ENCODE data around the gene HIVEP3. TPM values are rescaled to one million over a fixed set of nuclear protein-coding genes. Genes with fewer than 3 reads are reported as not detected.

The HIVEP3 gene
- total RNA-seq, 1 experiment from 2014 or later = 1.2 TPM

DNA sequence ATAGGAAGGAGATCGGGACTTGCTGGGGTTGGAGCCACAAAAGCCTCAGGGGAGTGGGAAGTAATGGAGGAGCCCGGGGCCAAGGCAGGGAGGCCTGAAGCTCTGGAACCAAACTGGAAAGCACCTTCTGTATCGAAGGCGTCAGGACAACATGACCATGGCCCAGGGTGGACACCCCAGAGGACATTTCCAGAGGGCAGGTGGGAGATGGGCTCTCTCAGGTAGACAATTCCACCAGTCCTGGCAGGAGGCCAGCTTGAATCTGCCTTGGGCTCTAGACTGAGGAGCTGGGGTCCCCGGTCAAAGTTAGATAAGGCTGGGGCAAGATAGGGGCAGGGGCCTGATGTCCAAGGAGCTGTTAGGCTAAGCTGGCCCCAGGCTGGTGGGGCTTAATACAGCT is 329.3 kb downstream of the HIVEP3 start:
- intact Hi-C loops (cut with micrococcal nuclease) = no loop called here
- no peak for DNase-seq (ENCODE audit: unreplicated experiment)
- BruUV-seq (replicated peaks) = no TSS peak
- Mint-ChIP-seq H3K27me3 (ENCODE audit: insufficient read depth, unreplicated experiment) (no peaks in the 10 kb centered on the region), H3K36me3 (ENCODE audit: insufficient read depth, unreplicated experiment) (no peaks in the 10 kb centered on the region), H3K4me3 (ENCODE audit: unreplicated experiment) (no peak overlapping the region), H3K27ac (ENCODE audit: low read depth, unreplicated experiment) (no peak overlapping the region), H3K9me3 (ENCODE audit: unreplicated experiment) (no peaks in the 10 kb centered on the region), H3K4me1 (ENCODE audit: insufficient read depth, unreplicated experiment) (no peaks in the 10 kb centered on the region)
- no peak for TF ChIP-seq CTCF (IDR thresholded peaks at IDR 0.05; ENCODE audit: unreplicated experiment)
- ChIA-PET CTCF (interaction anchor here (0.6 to 1.6 kb wide), 2 partner anchors 14 to 16 kb away, joined by 3 to 7 read pairs; no protein-coding TSS in a partner anchor), POLR2A (interaction anchor here (0.8 kb wide), 1 partner anchor 25 kb away, joined by 3 read pairs; no protein-coding TSS in a partner anchor)

DNA sequence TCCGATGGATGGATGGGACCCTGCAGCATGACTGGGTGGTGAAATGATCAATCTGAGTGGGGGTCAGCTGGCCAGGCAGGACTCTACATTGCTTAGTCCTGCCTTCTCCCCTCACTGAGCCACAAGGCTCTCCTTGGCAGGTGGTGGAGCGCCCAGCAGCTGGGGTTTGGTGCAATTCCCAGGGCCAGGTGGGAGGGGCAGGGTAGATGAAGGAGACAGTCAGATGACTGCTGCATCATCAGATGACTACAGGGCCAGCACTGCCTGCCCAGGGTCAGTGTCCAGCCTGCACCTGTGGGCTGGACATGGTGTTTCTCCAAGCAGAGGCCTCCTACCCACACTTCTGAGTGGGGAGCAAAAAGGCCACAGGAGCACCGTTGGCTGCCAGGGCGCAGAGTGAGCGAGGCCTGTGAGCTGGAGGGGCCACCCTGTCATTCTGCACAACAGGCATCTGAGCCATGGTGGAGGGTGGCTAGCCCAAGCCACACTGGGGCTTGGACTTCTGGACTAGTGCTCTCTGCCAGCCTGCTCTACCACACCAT is 330.3 kb downstream of the HIVEP3 start:
- no peak for TF ChIP-seq CTCF (IDR thresholded peaks at IDR 0.05; ENCODE audit: unreplicated experiment)
- no TSS peak for BruUV-seq (replicated peaks)
- Mint-ChIP-seq H3K4me1 (ENCODE audit: insufficient read depth, unreplicated experiment) (no peaks in the 10 kb centered on the region), H3K27me3 (ENCODE audit: insufficient read depth, unreplicated experiment) (no peaks in the 10 kb centered on the region), H3K36me3 (ENCODE audit: insufficient read depth, unreplicated experiment) (no peaks in the 10 kb centered on the region), H3K4me3 (ENCODE audit: unreplicated experiment) (no peak overlapping the region), H3K27ac (ENCODE audit: low read depth, unreplicated experiment) (no peak overlapping the region), H3K9me3 (ENCODE audit: unreplicated experiment) (no peaks in the 10 kb centered on the region)
- POLR2A ChIA-PET = no interaction called here
- intact Hi-C loops (cut with micrococcal nuclease) = no loop called here
- no peak for DNase-seq (ENCODE audit: unreplicated experiment)
- CTCF ChIA-PET = interaction anchor here (0.6 to 1.6 kb wide), 2 partner anchors 15 to 211 kb away, joined by 5 to 7 read pairs; no protein-coding TSS in a partner anchor

- no peak for TF ChIP-seq CTCF (IDR thresholded peaks at IDR 0.05; ENCODE audit: unreplicated experiment)
- Mint-ChIP-seq H3K4me1 (ENCODE audit: insufficient read depth, unreplicated experiment) (no peaks in the 10 kb centered on the region), H3K36me3 (ENCODE audit: insufficient read depth, unreplicated experiment) (no peaks in the 10 kb centered on the region), H3K4me3 (ENCODE audit: unreplicated experiment) (no peak overlapping the region), H3K27me3 (ENCODE audit: insufficient read depth, unreplicated experiment) (no peaks in the 10 kb centered on the region), H3K27ac (ENCODE audit: low read depth, unreplicated experiment) (no peak overlapping the region), H3K9me3 (ENCODE audit: unreplicated experiment) (no peaks in the 10 kb centered on the region)
- no TSS peak for BruUV-seq (replicated peaks)
- POLR2A ChIA-PET = no interaction called here
- DNase-seq (ENCODE audit: unreplicated experiment) = no peak
- CTCF ChIA-PET = interaction anchor here (0.6 kb wide), 1 partner anchor 212 kb away, joined by 5 read pairs; no protein-coding TSS in a partner anchor
- intact Hi-C loops (cut with micrococcal nuclease) = no loop called here
These were observed 330.9 kb downstream of the HIVEP3 start for GRCh38 chr1:41587791-41588190.

- BruUV-seq (replicated peaks) = no TSS peak
- no peak for TF ChIP-seq CTCF (IDR thresholded peaks at IDR 0.05; ENCODE audit: unreplicated experiment)
These were observed 332.5 kb downstream of the HIVEP3 start for GRCh38 chr1:41586230-41586629.

More at GRCh38 chr1:41586230-41586629, 332.5 kb downstream of the HIVEP3 start:
- Mint-ChIP-seq H3K4me3 (ENCODE audit: unreplicated experiment) (no peak overlapping the region), H3K27me3 (ENCODE audit: insufficient read depth, unreplicated experiment) (no peaks in the 10 kb centered on the region), H3K4me1 (ENCODE audit: insufficient read depth, unreplicated experiment) (no peaks in the 10 kb centered on the region), H3K27ac (ENCODE audit: low read depth, unreplicated experiment) (no peak overlapping the region), H3K9me3 (ENCODE audit: unreplicated experiment) (no peaks in the 10 kb centered on the region), H3K36me3 (ENCODE audit: insufficient read depth, unreplicated experiment) (no peaks in the 10 kb centered on the region)
- CTCF ChIA-PET = no interaction called here
- POLR2A ChIA-PET = no interaction called here
- DNase-seq (ENCODE audit: unreplicated experiment) = no peak
- intact Hi-C loops (cut with micrococcal nuclease) = no loop called here

Data from MCF 10A (cell line).